IMR-90 (cell line): ENCODE data around the gene PRDM5. TPM values are rescaled to one million over a fixed set of nuclear protein-coding genes. Genes with fewer than 3 reads are reported as not detected.

ENCODE experiments used
- ATAC-seq: fragments of 200-7000 bp; cut with Tn5 transposase; 2 replicates; pipeline ENCODE4 v1.9.1; 2020; ENCODE audit warnings: low read depth, mild to moderate bottlenecking, moderate library complexity
- BruUV-seq: library from RNA; stranded (reverse); fragments of 400-500 nt; replicated peaks from 2 replicates; lab custom pipeline; 2021; lab: Mats Ljungman, UMichigan
- CTCF ChIA-PET: fragments of 300-600 bp; formaldehyde crosslinking; extraction: SDS; loops from one replicate; lab custom pipeline; 2021; ENCODE audit warnings: antibody characterized with exemption; lab: Yijun Ruan, JAX
- POLR2A ChIA-PET: fragments of 300-600 bp; sonication (Branson Sonifier 250); formaldehyde crosslinking; loops from one replicate; lab custom pipeline; 2022; ENCODE audit warnings: antibody characterized with exemption; ENCODE audit not compliant: unreplicated experiment; lab: Charles Lee
- DNase-seq: peaks from one replicate; pipeline ENCODE4 v3.0.0; 2013
- H2AFZ ChIP-seq: replicated peaks from 2 replicates; pipeline ENCODE3; 2013; ENCODE audit warnings: low read length, mild to moderate bottlenecking; ENCODE audit not compliant: poor library complexity
- H2AK5ac ChIP-seq: 2 replicates; pipeline ENCODE4 v1.6.1; 2013; ENCODE audit warnings: low read depth, low read length, inconsistent platforms
- H2AK9ac ChIP-seq: replicated peaks from 2 replicates; pipeline ENCODE3; 2013; ENCODE audit warnings: mild to moderate bottlenecking, low read depth, low read length, moderate library complexity; ENCODE audit not compliant: poor library complexity
- H2BK120ac ChIP-seq: 2 replicates; pipeline ENCODE4 v1.6.1; 2013; ENCODE audit warnings: low read depth, low read length, inconsistent platforms
- H2BK15ac ChIP-seq: 3 replicates; pipeline ENCODE4 v1.6.1; 2013; ENCODE audit warnings: low read depth, low read length, inconsistent platforms
- H2BK20ac ChIP-seq: 2 replicates; pipeline ENCODE4 v1.6.1; 2013; ENCODE audit warnings: low read depth, mild to moderate bottlenecking, inconsistent platforms, low read length, moderate library complexity
- H2BK5ac ChIP-seq: 2 replicates; pipeline ENCODE4 v1.6.1; 2013; ENCODE audit warnings: mild to moderate bottlenecking, low read depth, low read length, inconsistent platforms; ENCODE audit not compliant: poor library complexity, severe bottlenecking
- H3K14ac ChIP-seq: replicated peaks from 2 replicates; pipeline ENCODE4 v1.6.1; 2013; ENCODE audit warnings: low read depth, low read length, inconsistent platforms
- H3K18ac ChIP-seq: 2 replicates; pipeline ENCODE4 v1.6.1; 2013; ENCODE audit warnings: low read depth, low read length, control low read depth
- H3K23ac ChIP-seq: 2 replicates; pipeline ENCODE4 v1.6.1; 2013; ENCODE audit warnings: low read depth, low read length, inconsistent platforms
- H3K27ac ChIP-seq: 2 replicates; pipeline ENCODE4 v1.5.1; 2013; ENCODE audit warnings: mild to moderate bottlenecking, control low read depth, low read length; ENCODE audit not compliant: insufficient read depth
- H3K27me3 ChIP-seq: 2 replicates; pipeline ENCODE4 v1.6.1; 2013; ENCODE audit warnings: low read length; ENCODE audit not compliant: control insufficient read depth, insufficient read depth
- H3K36me3 ChIP-seq: 2 replicates; pipeline ENCODE4 v1.6.1; 2013; ENCODE audit warnings: low read length, mixed read lengths; ENCODE audit not compliant: control insufficient read depth, insufficient read depth
- H3K4ac ChIP-seq: 2 replicates; pipeline ENCODE4 v1.6.1; 2013; ENCODE audit warnings: low read depth, low read length, inconsistent platforms
- H3K4me1 ChIP-seq: 2 replicates; pipeline ENCODE4 v1.6.1; 2013; ENCODE audit warnings: low read length, mixed read lengths; ENCODE audit not compliant: control insufficient read depth, insufficient read depth
- H3K4me2 ChIP-seq: 2 replicates; pipeline ENCODE4 v1.6.1; 2013; ENCODE audit warnings: low read depth, mild to moderate bottlenecking, control low read depth, low read length, moderate library complexity
- H3K4me3 ChIP-seq: 2 replicates; pipeline ENCODE4 v1.5.1; 2013; ENCODE audit warnings: low read depth, mild to moderate bottlenecking, control low read depth, low read length, moderate library complexity; ENCODE audit not compliant: insufficient read depth
- H3K56ac ChIP-seq: 2 replicates; pipeline ENCODE4 v1.6.1; 2013; ENCODE audit warnings: low read length, inconsistent platforms; ENCODE audit not compliant: insufficient read depth; ENCODE audit errors: extremely low read depth
- H3K79me1 ChIP-seq, 2 experiments: 2 replicates each; pipeline ENCODE4 v1.6.1; 2013; ENCODE audit warnings: low read length in 2 of 2, inconsistent platforms in 1 of 2, low read depth in 1 of 2
- H3K9ac ChIP-seq: 2 replicates; pipeline ENCODE4 v1.6.1; 2013; ENCODE audit warnings: low read depth, low read length, control low read depth
- H3K9me1 ChIP-seq: 2 replicates; pipeline ENCODE4 v1.6.1; 2013; ENCODE audit warnings: low read length, inconsistent platforms; ENCODE audit not compliant: insufficient read depth
- H3K9me3 ChIP-seq: 2 replicates; pipeline ENCODE4 v1.6.1; 2013; ENCODE audit warnings: low read length; ENCODE audit not compliant: control insufficient read depth, insufficient read depth
- H4K20me1 ChIP-seq: 2 replicates; pipeline ENCODE4 v1.6.1; 2013; ENCODE audit warnings: low read length, inconsistent platforms; ENCODE audit not compliant: insufficient read depth
- H4K5ac ChIP-seq: 2 replicates; pipeline ENCODE4 v1.6.1; 2013; ENCODE audit warnings: mild to moderate bottlenecking, low read depth, low read length, control low read depth
- H4K8ac ChIP-seq, 2 experiments: 2 replicates each; pipeline ENCODE4 v1.6.1; 2013; ENCODE audit warnings: low read depth in 2 of 2, low read length in 2 of 2, control low read depth in 1 of 2, inconsistent platforms in 1 of 2
- H4K91ac ChIP-seq: 2 replicates; pipeline ENCODE4 v1.6.1; 2013; ENCODE audit warnings: low read depth, low read length, inconsistent platforms; ENCODE audit not compliant: insufficient read depth
- MAFK ChIP-seq: IDR thresholded peaks from 2 replicates; pipeline ENCODE4 v1.6.1; 2012; ENCODE audit warnings: low read depth, low read length, improper control_type of control experiment
- RFX5 ChIP-seq: IDR thresholded peaks from 2 replicates; pipeline ENCODE4 v1.8.0; 2012; ENCODE audit warnings: low read depth, mild to moderate bottlenecking, low read length, moderate library complexity
- WGBS, 2 experiments: methylation state at CpG; one replicate each; pipeline versions ENCODE4 v1.1.5 to v1.1.7; 2013; ENCODE audit warnings: missing lambda C conversion rate in 2 of 2; ENCODE audit not compliant: insufficient read length in 1 of 2; ENCODE audit errors: extremely low coverage in 2 of 2; 5-methylcytosine and 5-hydroxymethylcytosine counted together
- dilution Hi-C: fragments of 300-500 bp; cut with HindIII; formaldehyde crosslinking; loops from one replicate; pipeline ENCODE4 v1.14.3; 2018; ENCODE audit warnings: low sequenced_read_pairs; ENCODE audit not compliant: unreplicated experiment
- in situ Hi-C: fragments of 300-500 bp; cut with MboI; formaldehyde crosslinking; loops from 3 replicates; pipeline ENCODE4 v1.14.3; 2019; ENCODE audit warnings: low sequenced_read_pairs, inconsistent platforms, mixed read lengths
- intact Hi-C: fragments of 100-400 bp; cut with micrococcal nuclease; formaldehyde crosslinking; loops from 2 replicates; pipeline ENCODE4 v1.10.0; 2022
- polyA plus RNA-seq, 3 experiments: library from polyadenylated mRNA; depleted of rRNA; stranded (reverse); fragments of >200 nt; gene quantifications; 2 replicates each; pipeline ENCODE4 v1.2.3, GENCODE V29; 2012; ENCODE audit warnings: low replicate concordance in 1 of 3
- total RNA-seq: library from RNA; depleted of rRNA; stranded (reverse); fragments of >200 nt; gene quantifications from 2 replicates; pipeline ENCODE4 v1.2.3, GENCODE V29; 2012

The PRDM5 gene
- total and polyA plus RNA-seq, 2 of the 4 experiments (the other 2 are of a cell fraction), result 4.1 to 10.8 TPM

GRCh38 chr4:120763650-120764049 is 158.9 kb downstream of the PRDM5 start:
- Histone ChIP-seq H2AK9ac (no peak overlapping the region), H3K79me1 (no peaks in the 10 kb centered on the region), H3K23ac (no peak overlapping the region), H4K5ac (no peak overlapping the region), H2AFZ (no peak overlapping the region), H3K14ac (no peak overlapping the region), H2BK120ac (no peak overlapping the region), H2BK20ac (no peak overlapping the region), H3K56ac (no peak overlapping the region), H4K20me1 (no peaks in the 10 kb centered on the region), H3K4me1 (0 out of 2 replicates have a peak, but pooled peaks cover 2% of the 10 kb centered on the region), H3K4me2 (no peak overlapping the region), H3K27ac (no peak overlapping the region), H3K4ac (no peak overlapping the region), H3K18ac (no peak overlapping the region), H2BK5ac (no peak overlapping the region), H3K27me3 (no peaks in the 10 kb centered on the region), H3K9me1 (no peaks in the 10 kb centered on the region), H3K9ac (no peak overlapping the region), H4K8ac (no peak overlapping the region), H4K91ac (no peak overlapping the region), H3K9me3 (no peaks in the 10 kb centered on the region), H2BK15ac (no peak overlapping the region), H3K36me3 (no peaks in the 10 kb centered on the region), H2AK5ac (no peak overlapping the region), H3K4me3 (no peak overlapping the region)
- POLR2A ChIA-PET, result no interaction called here
- CTCF ChIA-PET, result interaction anchor here (0.5 kb wide), 1 partner anchor 287 kb away, joined by 3 read pairs; no protein-coding TSS in a partner anchor
- DNase-seq, result no peak
- BruUV-seq, result no TSS peak
- ATAC-seq, result no peak
- intact Hi-C loops (no loop called here), in situ Hi-C loops (no loop called here), dilution Hi-C loops (no loop called here)
- TF ChIP-seq MAFK (no peak), RFX5 (no peak)
- no CpG with 5 or more reads among the region's 3 CpGs for WGBS, 2 experiments
